Endothelial cell of umbilical vein (primary cell): ENCODE measurements around the gene TMEM59L. TPM values are rescaled to one million over a fixed set of nuclear protein-coding genes. Genes with fewer than 3 reads are reported as not detected.

Source experiments
- BruUV-seq: library from RNA; stranded (reverse); fragments of 400-500 nt; replicated peaks from 2 replicates; lab custom pipeline; 2021; lab: Mats Ljungman, UMichigan
- CTCF ChIA-PET: fragments of 300-600, 350-600 bp; sonication (Branson Sonifier 250); formaldehyde crosslinking; loops from one replicate; lab custom pipeline; 2021; ENCODE audit warnings: antibody characterized with exemption, inconsistent platforms; lab: Charles Lee
- POLR2A ChIA-PET: fragments of 300-600, 350-600 bp; sonication (Branson Sonifier 250); formaldehyde crosslinking; loops from one replicate; lab custom pipeline; 2021; ENCODE audit warnings: antibody characterized with exemption, inconsistent platforms; lab: Charles Lee
- DNase-seq: peaks from one replicate; pipeline ENCODE4 v3.0.0-alpha.2; 2011; ENCODE audit warnings: low read depth, low spot score
- FAIRE-seq: peaks from 2 replicates; lab custom pipeline; 2011; peaks lifted over from hg19 to GRCh38; lab: Jason Lieb, UNC
- H2AFZ ChIP-seq: 2 replicates; pipeline ENCODE4 v1.6.0; 2012; ENCODE audit warnings: low read depth, low read length, control low read depth, inconsistent platforms
- H3K27ac ChIP-seq: 2 replicates; pipeline ENCODE4 v1.5.1; 2011; ENCODE audit warnings: low read depth, mild to moderate bottlenecking, control low read depth, low read length, moderate library complexity; ENCODE audit not compliant: insufficient read depth
- H3K27me3 ChIP-seq, 2 experiments: 2 replicates each; pipeline versions ENCODE4 v1.6.0 to v1.6.1; 2011; ENCODE audit warnings: low read length in 2 of 2, mixed read lengths in 1 of 2; ENCODE audit not compliant: control insufficient read depth in 2 of 2, insufficient read depth in 2 of 2
- H3K36me3 ChIP-seq, 2 experiments: 2 replicates in 1 of 2; 3 replicates in 1 of 2; pipeline ENCODE4 v1.5.1; 2011; ENCODE audit warnings: low read length in 2 of 2, mild to moderate bottlenecking in 1 of 2, moderate library complexity in 1 of 2; ENCODE audit not compliant: control insufficient read depth in 2 of 2, insufficient read depth in 2 of 2; ENCODE audit errors: extremely low read depth in 1 of 2
- H3K4me1 ChIP-seq: 3 replicates; pipeline ENCODE4 v1.5.1; 2011; ENCODE audit warnings: mild to moderate bottlenecking, low read length; ENCODE audit not compliant: control insufficient read depth, insufficient read depth; ENCODE audit errors: extremely low read depth
- H3K4me2 ChIP-seq: 2 replicates; pipeline ENCODE4 v1.6.1; 2011; ENCODE audit warnings: low read length, control low read depth, mixed read lengths; ENCODE audit not compliant: insufficient read depth
- H3K4me3 ChIP-seq, 3 experiments: fragments of 200-600 bp in 1 of 3; sonication (generic), shearing (Covaris generic) in 1 of 3; replicated peaks in 1 of 3; 2 replicates each; pipeline ENCODE4 v1.5.1; 2011 to 2016; ENCODE audit warnings: control low read depth in 3 of 3, low read length in 3 of 3, mild to moderate bottlenecking in 2 of 3, inconsistent platforms in 1 of 3, low read depth in 1 of 3, moderate library complexity in 1 of 3; ENCODE audit not compliant: insufficient read depth in 1 of 3
- H3K79me2 ChIP-seq: 2 replicates; pipeline ENCODE4 v1.6.0; 2012; ENCODE audit warnings: low read length, inconsistent platforms; ENCODE audit not compliant: control insufficient read depth, insufficient read depth
- H3K9ac ChIP-seq: replicated peaks from 2 replicates; pipeline ENCODE3; 2011; ENCODE audit warnings: low read length, control low read depth; ENCODE audit not compliant: insufficient read depth; ENCODE audit errors: extremely low read depth
- H3K9me1 ChIP-seq: replicated peaks from 3 replicates; pipeline ENCODE4 v1.6.0; 2011; ENCODE audit warnings: mild to moderate bottlenecking, low read length; ENCODE audit not compliant: control insufficient read depth, insufficient read depth; ENCODE audit errors: extremely low read depth
- H3K9me3 ChIP-seq: replicated peaks from 2 replicates; pipeline ENCODE4 v1.5.1; 2012; ENCODE audit warnings: low read length, inconsistent platforms; ENCODE audit not compliant: control insufficient read depth, insufficient read depth
- H4K20me1 ChIP-seq: replicated peaks from 2 replicates; pipeline ENCODE3; 2011; ENCODE audit warnings: mild to moderate bottlenecking, low read length; ENCODE audit not compliant: control insufficient read depth, insufficient read depth; ENCODE audit errors: extremely low read depth
- EZH2 ChIP-seq: IDR thresholded peaks from 2 replicates; pipeline ENCODE4 v1.6.1; 2012; ENCODE audit warnings: borderline replicate concordance, low read depth, mild to moderate bottlenecking, moderate library complexity, low read length, inconsistent platforms; ENCODE audit not compliant: severe bottlenecking
- FOS ChIP-seq: IDR thresholded peaks from 2 replicates; pipeline ENCODE4 v1.6.1; 2011; ENCODE audit warnings: mild to moderate bottlenecking, low read length, moderate library complexity, borderline replicate concordance; ENCODE audit not compliant: insufficient read depth
- GATA2 ChIP-seq: IDR thresholded peaks from 2 replicates; pipeline ENCODE4 v1.7.0; 2011; ENCODE audit warnings: low read depth, mild to moderate bottlenecking, moderate library complexity, mixed read lengths, low read length; ENCODE audit not compliant: insufficient read length, insufficient read depth
- JUN ChIP-seq: IDR thresholded peaks from 2 replicates; pipeline ENCODE4 v1.6.1; 2011; ENCODE audit warnings: borderline replicate concordance, low read depth; ENCODE audit not compliant: insufficient read length, insufficient read depth
- MYC ChIP-seq: IDR thresholded peaks from one replicate; pipeline ENCODE4 v1.6.1; 2011; ENCODE audit warnings: mild to moderate bottlenecking, low read depth, low read length
- POLR2AphosphoS5 ChIP-seq: IDR thresholded peaks from 2 replicates; pipeline ENCODE4 v1.6.1; 2012; ENCODE audit warnings: low read depth, mild to moderate bottlenecking, control low read depth, low read length, moderate library complexity; ENCODE audit not compliant: insufficient read depth
- dilution Hi-C: fragments of 300-500 bp; cut with MboI; formaldehyde crosslinking; loops from one replicate; pipeline ENCODE4 v1.15.0; 2019; ENCODE audit warnings: low sequenced_read_pairs; ENCODE audit not compliant: extremely low pct_ligation_motif_present
- intact Hi-C: fragments of 100-400 bp; cut with micrococcal nuclease; formaldehyde crosslinking; loops from one replicate; pipeline ENCODE4 v1.10.0; 2022
- polyA plus RNA-seq, 4 experiments: library from polyadenylated mRNA; depleted of rRNA in 3 of 4; stranded (reverse) in 3 of 4; unstranded in 1 of 4; fragments of >200 nt; gene quantifications; 2 replicates each; pipeline versions ENCODE4 v1.2.1 to v1.2.3, GENCODE V29; 2011 to 2012; ENCODE audit warnings: missing spikeins in 1 of 4
- total RNA-seq: library from RNA; stranded (reverse); gene quantifications from 2 replicates; pipeline ENCODE4 v1.2.3, GENCODE V29; 2021
- TF ChIP-seq, protein P1 (sequence below): IDR thresholded peaks from 2 replicates; pipeline ENCODE4 v1.6.1; 2011; ENCODE audit not compliant: insufficient read depth, insufficient read length

The TMEM59L gene
- total and polyA plus RNA-seq, 2 donors (not counting 3 experiments of a cell fraction or from before 2014, with no cell fraction given): 0.43 to 0.97 TPM

DNA sequence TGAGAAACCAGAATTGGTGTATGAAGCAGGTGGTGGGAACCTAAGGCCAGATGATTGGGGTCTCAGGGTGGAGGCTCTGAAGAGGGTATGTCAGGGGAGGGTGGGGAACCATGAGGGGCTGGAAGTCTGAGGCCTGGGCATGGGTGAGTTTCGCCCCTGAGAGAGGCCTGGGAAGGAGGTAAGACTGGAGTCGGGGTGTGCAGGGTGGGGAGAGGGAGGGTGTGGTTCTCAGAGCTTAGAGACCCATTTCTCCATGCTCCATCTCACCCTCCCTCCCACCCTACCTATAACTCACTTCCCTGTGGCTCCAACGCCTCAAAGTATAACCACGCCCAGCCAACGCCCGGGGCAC, 23.1 kb downstream of the TMEM59L start:
- peaks cover 4% of the 10 kb centered on the region for H3K4me1 ChIP-seq
- H3K9ac ChIP-seq: no peak overlapping the region
- H4K20me1 ChIP-seq: no peaks in the 10 kb centered on the region
- no peak overlapping the region for H3K4me3 ChIP-seq
- ChIA-PET POLR2A (no interaction called here), CTCF (interaction anchor here (1.2 kb wide), 1 partner anchor 13 kb away, joined by 8 read pairs; no protein-coding TSS in a partner anchor)
- H3K9me3 ChIP-seq: no peaks in the 10 kb centered on the region
- H3K36me3 ChIP-seq: no peaks in the 10 kb centered on the region
- no peaks in the 10 kb centered on the region for H3K9me1 ChIP-seq
- H2AFZ ChIP-seq: no peak overlapping the region
- intact Hi-C loops (loop anchor here (1.0 to 2.0 kb wide), 2 partner anchors 15 to 26 kb away; no protein-coding TSS in a partner anchor), dilution Hi-C loops (no loop called here)
- H3K27me3 ChIP-seq: no peaks in the 10 kb centered on the region
- H3K27ac ChIP-seq: no peak overlapping the region
- no peak for TF ChIP-seq MYC
- TF ChIP-seq FOS: no peak
- TF ChIP-seq, protein P1, sequence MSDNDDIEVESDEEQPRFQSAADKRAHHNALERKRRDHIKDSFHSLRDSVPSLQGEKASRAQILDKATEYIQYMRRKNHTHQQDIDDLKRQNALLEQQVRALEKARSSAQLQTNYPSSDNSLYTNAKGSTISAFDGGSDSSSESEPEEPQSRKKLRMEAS: no peak
- TF ChIP-seq EZH2: no peak
- no peak for TF ChIP-seq JUN
- TF ChIP-seq POLR2AphosphoS5: no peak
- TF ChIP-seq GATA2: no peak
- DNase-seq (no peak), FAIRE-seq (no peak)
- H3K79me2 ChIP-seq: no peaks in the 10 kb centered on the region
- BruUV-seq: no TSS peak
- no peak overlapping the region for H3K4me2 ChIP-seq
